HCT116 (cell line): Measurements from ENCODE around the gene PAPPA2.

Experiments
- EGR1 ChIP-seq: IDR thresholded peaks from 2 replicates; pipeline ENCODE4 v1.6.1; 2012; ENCODE audit warnings: low read depth
- POLR2A ChIP-seq: IDR thresholded peaks from 2 replicates; pipeline ENCODE4 v1.7.0; 2011; ENCODE audit warnings: borderline replicate concordance; ENCODE audit not compliant: insufficient read depth, insufficient read length; ENCODE audit errors: extremely low read depth
- TF ChIP-seq, protein P1 (sequence below): IDR thresholded peaks from 2 replicates; pipeline ENCODE4 v1.6.1; 2012
- TF ChIP-seq, protein P2 (sequence below), 3 experiments: fragments of 200-600 bp in 1 of 3; sonication (generic) in 1 of 3; IDR thresholded peaks in 2 of 3; conservative IDR thresholded peaks in 1 of 3; 2 replicates each; pipeline ENCODE4 v1.5.1; 2012 to 2017; ENCODE audit warnings: low read depth in 2 of 3, low read length in 2 of 3, antibody characterized with exemption in 1 of 3, borderline replicate concordance in 1 of 3, control low read depth in 1 of 3, mild to moderate bottlenecking in 1 of 3, mixed read lengths in 1 of 3, mixed run types in 1 of 3, moderate library complexity in 1 of 3; ENCODE audit not compliant: insufficient read depth in 1 of 3

DNA sequence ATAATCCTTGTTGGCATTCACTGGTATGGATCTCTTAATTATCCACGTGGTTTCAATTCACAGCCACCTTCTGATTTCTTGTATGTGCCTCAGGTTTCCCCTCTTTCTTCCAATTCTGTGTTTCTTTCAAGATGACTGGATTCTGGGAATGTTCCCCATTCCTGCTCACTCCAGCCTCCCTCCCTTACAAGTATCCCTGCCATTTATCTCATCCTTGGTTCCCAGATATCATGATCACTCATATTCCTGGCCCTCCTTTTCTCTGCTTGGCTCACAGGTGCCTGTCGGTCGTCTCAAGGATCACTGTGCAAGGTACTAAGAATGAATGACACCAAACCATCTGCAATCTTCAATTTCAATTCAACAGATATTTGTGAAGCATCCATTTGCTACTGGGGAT lies 422.4 kb downstream of the PAPPA2 start:
- TF ChIP-seq EGR1 (no peak), POLR2A (no peak)
- TF ChIP-seq, protein P1, sequence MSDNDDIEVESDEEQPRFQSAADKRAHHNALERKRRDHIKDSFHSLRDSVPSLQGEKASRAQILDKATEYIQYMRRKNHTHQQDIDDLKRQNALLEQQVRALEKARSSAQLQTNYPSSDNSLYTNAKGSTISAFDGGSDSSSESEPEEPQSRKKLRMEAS, result no peak
- TF ChIP-seq, protein P2, sequence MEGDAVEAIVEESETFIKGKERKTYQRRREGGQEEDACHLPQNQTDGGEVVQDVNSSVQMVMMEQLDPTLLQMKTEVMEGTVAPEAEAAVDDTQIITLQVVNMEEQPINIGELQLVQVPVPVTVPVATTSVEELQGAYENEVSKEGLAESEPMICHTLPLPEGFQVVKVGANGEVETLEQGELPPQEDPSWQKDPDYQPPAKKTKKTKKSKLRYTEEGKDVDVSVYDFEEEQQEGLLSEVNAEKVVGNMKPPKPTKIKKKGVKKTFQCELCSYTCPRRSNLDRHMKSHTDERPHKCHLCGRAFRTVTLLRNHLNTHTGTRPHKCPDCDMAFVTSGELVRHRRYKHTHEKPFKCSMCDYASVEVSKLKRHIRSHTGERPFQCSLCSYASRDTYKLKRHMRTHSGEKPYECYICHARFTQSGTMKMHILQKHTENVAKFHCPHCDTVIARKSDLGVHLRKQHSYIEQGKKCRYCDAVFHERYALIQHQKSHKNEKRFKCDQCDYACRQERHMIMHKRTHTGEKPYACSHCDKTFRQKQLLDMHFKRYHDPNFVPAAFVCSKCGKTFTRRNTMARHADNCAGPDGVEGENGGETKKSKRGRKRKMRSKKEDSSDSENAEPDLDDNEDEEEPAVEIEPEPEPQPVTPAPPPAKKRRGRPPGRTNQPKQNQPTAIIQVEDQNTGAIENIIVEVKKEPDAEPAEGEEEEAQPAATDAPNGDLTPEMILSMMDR (IDR thresholded peaks at IDR 0.05 in 2 of 3, conservative IDR thresholded peaks at IDR 0.05 in 1 of 3; ENCODE audit: borderline replicate concordance in 1 of 3, insufficient read depth in 1 of 3, low read depth in 2 of 3, low read length in 2 of 3), result no peak
